CD4-positive, alpha-beta T cell (primary cell): ENCODE data around the gene RPS6KA3. TPM values are rescaled to one million over a fixed set of nuclear protein-coding genes. Genes with fewer than 3 reads are reported as not detected.

ENCODE experiments used
- ATAC-seq: fragments of 200-7000 bp; cut with Tn5 transposase; one replicate; pipeline ENCODE4 v1.10.0; 2022; ENCODE audit warnings: mild to moderate bottlenecking; ENCODE audit not compliant: poor library complexity
- CTCF ChIA-PET: fragments of 350-600 bp; sonication (Branson Sonifier 250); formaldehyde crosslinking; loops from one replicate; lab custom pipeline; 2021; ENCODE audit warnings: antibody characterized with exemption, inconsistent platforms; lab: Charles Lee
- POLR2A ChIA-PET: fragments of 350-600 bp; sonication (Branson Sonifier 250); formaldehyde crosslinking; loops from one replicate; lab custom pipeline; 2021; ENCODE audit warnings: antibody characterized with exemption, inconsistent platforms; lab: Charles Lee
- DNase-seq, 14 experiments: peaks; one replicate each; pipeline ENCODE4 v3.0.0-alpha.2; 2013 to 2020; ENCODE audit warnings: mixed read lengths in 2 of 14
- H3K27ac ChIP-seq, 2 donors: one replicate each; pipeline versions ENCODE4 v1.5.1 to v1.7.0; 2013; ENCODE audit warnings: low read length in 2 of 2, low read depth in 1 of 2, mild to moderate bottlenecking in 1 of 2
- H3K27me3 ChIP-seq, 2 experiments: 1 replicate in 1 of 2; 2 replicates in 1 of 2; pipeline versions ENCODE4 v1.6.1 to v1.7.0; 2013; ENCODE audit warnings: low read length in 2 of 2, control low read depth in 1 of 2, mild to moderate bottlenecking in 1 of 2, moderate library complexity in 1 of 2; ENCODE audit not compliant: insufficient read depth in 2 of 2, control insufficient read depth in 1 of 2
- H3K36me3 ChIP-seq: one replicate; pipeline ENCODE4 v1.6.1; 2013; ENCODE audit warnings: low read length, control low read depth; ENCODE audit not compliant: insufficient read depth
- H3K4me1 ChIP-seq: one replicate; pipeline ENCODE4 v1.6.1; 2013; ENCODE audit warnings: low read length, control low read depth; ENCODE audit not compliant: insufficient read depth
- H3K4me3 ChIP-seq: one replicate; pipeline ENCODE4 v1.5.1; 2013; ENCODE audit warnings: mild to moderate bottlenecking, low read length, moderate library complexity
- H3K9me3 ChIP-seq, 2 experiments: 1 replicate in 1 of 2; 2 replicates in 1 of 2; pipeline versions ENCODE4 v1.6.1 to v1.7.0; 2013; ENCODE audit warnings: low read length in 2 of 2, mild to moderate bottlenecking in 2 of 2, control low read depth in 1 of 2, moderate library complexity in 1 of 2; ENCODE audit not compliant: control insufficient read depth in 1 of 2, insufficient read depth in 1 of 2
- H3K27ac Mint-ChIP-seq: one replicate; pipeline ENCODE4 v1.8.0; 2020; ENCODE audit warnings: mixed read lengths
- H3K27me3 Mint-ChIP-seq: one replicate; pipeline ENCODE4 v1.8.0; 2021; ENCODE audit warnings: mixed read lengths
- H3K36me3 Mint-ChIP-seq: one replicate; pipeline ENCODE4 v1.8.0; 2021; ENCODE audit warnings: low read depth, mixed read lengths
- H3K4me1 Mint-ChIP-seq: one replicate; pipeline ENCODE4 v1.8.0; 2021; ENCODE audit warnings: low read depth, mixed read lengths
- H3K4me3 Mint-ChIP-seq: one replicate; pipeline ENCODE4 v1.8.0; 2020; ENCODE audit warnings: mild to moderate bottlenecking, mixed read lengths
- H3K9me3 Mint-ChIP-seq: one replicate; pipeline ENCODE4 v1.8.0; 2020; ENCODE audit warnings: mixed read lengths
- CTCF ChIP-seq: fragments of 200-600 bp; IDR thresholded peaks from one replicate; pipeline ENCODE4 v1.8.0; 2022; ENCODE audit warnings: antibody characterized with exemption, mild to moderate bottlenecking
- intact Hi-C, 2 experiments: fragments of 100-400 bp; cut with DNase I in 1 of 2; cut with micrococcal nuclease in 1 of 2; formaldehyde crosslinking; loops; one replicate each; pipeline versions ENCODE4 v1.15.1 to v1.9.0; 2023 to 2025; cut with DNase I, micrococcal nuclease
- total RNA-seq, 174 experiments: library from RNA in 2 of 174; stranded (reverse) in 2 of 174; gene quantifications; one replicate each; pipeline ENCODE4 v1.2.3 and lab custom pipeline; 2021 to 2026

Gene RPS6KA3
- total RNA-seq, 2 experiments from 2014 or later, result 39.6 to 39.7 TPM

- Mint-ChIP-seq H3K27me3 (no peaks in the 10 kb centered on the region), H3K4me3 (no peak overlapping the region), H3K4me1 (no peaks in the 10 kb centered on the region), H3K27ac (no peak overlapping the region), H3K36me3 (peaks cover 52% of the 10 kb centered on the region), H3K9me3 (no peaks in the 10 kb centered on the region)
- no peaks in the 10 kb centered on the region for H3K9me3 ChIP-seq
- H3K36me3 ChIP-seq, result peaks cover 48% of the 10 kb centered on the region
- H3K27me3 ChIP-seq, result no peaks in the 10 kb centered on the region
- H3K4me1 ChIP-seq, result no peaks in the 10 kb centered on the region
- ChIA-PET POLR2A (no interaction called here), CTCF (no interaction called here)
- no peak overlapping the region for H3K4me3 ChIP-seq
- TF ChIP-seq CTCF, result no peak
- no peak for ATAC-seq
- H3K27ac ChIP-seq, result no peak overlapping the region
- no peak for DNase-seq
- intact Hi-C loops, result no loop called here
Measured at GRCh38 chrX:20151689-20152088, 115.0 kb downstream of the RPS6KA3 start.

- no peak for DNase-seq
- Histone ChIP-seq H3K4me3 (no peak overlapping the region), H3K4me1 (no peaks in the 10 kb centered on the region), H3K27me3 (no peaks in the 10 kb centered on the region), H3K36me3 (peaks cover 25% of the 10 kb centered on the region), H3K27ac (no peak overlapping the region), H3K9me3 (no peaks in the 10 kb centered on the region)
- ATAC-seq, result no peak
- CTCF ChIA-PET, result no interaction called here
- no peaks in the 10 kb centered on the region for H3K9me3 Mint-ChIP-seq
- no peak overlapping the region for H3K27ac Mint-ChIP-seq
- H3K27me3 Mint-ChIP-seq, result no peaks in the 10 kb centered on the region
- intact Hi-C loops, result no loop called here
- TF ChIP-seq CTCF, result no peak
- H3K36me3 Mint-ChIP-seq, result peaks cover 31% of the 10 kb centered on the region
- POLR2A ChIA-PET, result no interaction called here
- no peak overlapping the region for H3K4me3 Mint-ChIP-seq
- no peaks in the 10 kb centered on the region for H3K4me1 Mint-ChIP-seq
Measured at GRCh38 chrX:20149326-20149725, 117.4 kb downstream of the RPS6KA3 start.

GRCh38 chrX:20147561-20147960 is 119.1 kb downstream of the RPS6KA3 start:
- no peaks in the 10 kb centered on the region for H3K9me3 Mint-ChIP-seq
- no peak overlapping the region for H3K27ac Mint-ChIP-seq
- H3K36me3 Mint-ChIP-seq, result peaks cover 13% of the 10 kb centered on the region
- H3K4me3 Mint-ChIP-seq, result no peak overlapping the region
- no peaks in the 10 kb centered on the region for H3K27me3 Mint-ChIP-seq
- peaks cover 10% of the 10 kb centered on the region for H3K36me3 ChIP-seq
- intact Hi-C loops, result no loop called here
- ATAC-seq (no peak), DNase-seq (no peak)
- ChIA-PET POLR2A (no interaction called here), CTCF (interaction anchor here (0.5 kb wide), 1 partner anchor 105 kb away, joined by 3 read pairs; no protein-coding TSS in a partner anchor)
- H3K4me1 Mint-ChIP-seq, result no peaks in the 10 kb centered on the region
- TF ChIP-seq CTCF, result no peak
- H3K27ac ChIP-seq, result no peak overlapping the region
- H3K27me3 ChIP-seq, result no peaks in the 10 kb centered on the region
- H3K4me1 ChIP-seq, result peaks cover under 1% of the 10 kb centered on the region
- H3K9me3 ChIP-seq, result no peaks in the 10 kb centered on the region
- H3K4me3 ChIP-seq, result no peak overlapping the region
